Measurements from ENCODE around the gene WDR90. TPM values are rescaled to one million over a fixed set of nuclear protein-coding genes. Genes with fewer than 3 reads are reported as not detected.

WDR90 gene
- polyA plus RNA-seq, 1 donor from 2014 or later, result 32.1 TPM

GRCh38 chr16:666572-666971 is 17.4 kb downstream of the WDR90 start:
- Histone ChIP-seq H3K4me3 (ENCODE audit: low read length) (no peak overlapping the region), H2AFZ (ENCODE audit: low read depth, low read length) (no peak overlapping the region), H3K9me2 (ENCODE audit: insufficient read depth, low read length) (no peaks in the 10 kb centered on the region), H3K36me3 (ENCODE audit: insufficient read depth, low read length) (no peaks in the 10 kb centered on the region), H3K9ac (ENCODE audit: low read length) (no peak overlapping the region), H4K20me1 (ENCODE audit: insufficient read depth) (no peaks in the 10 kb centered on the region), H3F3A (ENCODE audit: insufficient read depth, low read length, poor library complexity, severe bottlenecking) (no peaks in the 10 kb centered on the region), H3K79me2 (replicated peaks; ENCODE audit: insufficient read depth, low read length) (peaks cover 9% of the 10 kb centered on the region), H3K4me2 (ENCODE audit: low read length) (no peak overlapping the region), H3K27ac (ENCODE audit: low read length) (no peak overlapping the region), H3K27me3 (ENCODE audit: insufficient read depth, low read depth, low read length) (no peaks in the 10 kb centered on the region), H3K9me3 (ENCODE audit: low read length) (no peaks in the 10 kb centered on the region)
- no peak for TF ChIP-seq SMC3 (conservative IDR thresholded peaks at IDR 0.05; ENCODE audit: poor library complexity)
- TF ChIP-seq CTCF (IDR thresholded peaks at IDR 0.05; ENCODE audit: poor library complexity, severe bottlenecking), result no peak
- no peak for TF ChIP-seq EZH2 (IDR thresholded peaks at IDR 0.05; ENCODE audit: borderline replicate concordance, insufficient read depth, low read length, poor library complexity, severe bottlenecking)
- no peak for TF ChIP-seq RAD21 (conservative IDR thresholded peaks at IDR 0.05)
- no peak for TF ChIP-seq EP300 (conservative IDR thresholded peaks at IDR 0.05; ENCODE audit: poor library complexity, severe bottlenecking)
- TF ChIP-seq TAF1 (IDR thresholded peaks at IDR 0.05; ENCODE audit: low read depth), result no peak
- no peak for TF ChIP-seq MXI1 (conservative IDR thresholded peaks at IDR 0.05; ENCODE audit: poor library complexity, severe bottlenecking)
- no peak for TF ChIP-seq POLR2AphosphoS5 (IDR thresholded peaks at IDR 0.05)
- TF ChIP-seq REST (IDR thresholded peaks at IDR 0.05; ENCODE audit: borderline replicate concordance), result no peak

- peak overlapping the region; percentile 37 for H3K9ac ChIP-seq (ENCODE audit: low read length)
- no peak overlapping the region for H2AFZ ChIP-seq (ENCODE audit: low read depth, low read length)
- H3K36me3 ChIP-seq (ENCODE audit: insufficient read depth, low read length), result no peaks in the 10 kb centered on the region
- no peaks in the 10 kb centered on the region for H3K9me2 ChIP-seq (ENCODE audit: insufficient read depth, low read length)
- H3K27me3 ChIP-seq (ENCODE audit: insufficient read depth, low read depth, low read length), result no peaks in the 10 kb centered on the region
- peak overlapping the region; percentile 98 for H3K4me3 ChIP-seq (ENCODE audit: low read length)
- peaks cover 9% of the 10 kb centered on the region for H3K79me2 ChIP-seq (replicated peaks; ENCODE audit: insufficient read depth, low read length)
- no peaks in the 10 kb centered on the region for H4K20me1 ChIP-seq (ENCODE audit: insufficient read depth)
- no peak overlapping the region for H3K27ac ChIP-seq (ENCODE audit: low read length)
- no peak for TF ChIP-seq RAD21 (conservative IDR thresholded peaks at IDR 0.05)
- TF ChIP-seq TAF1 (IDR thresholded peaks at IDR 0.05; ENCODE audit: low read depth), result no peak
- TF ChIP-seq POLR2AphosphoS5 (IDR thresholded peaks at IDR 0.05), result no peak
- no peak for TF ChIP-seq EZH2 (IDR thresholded peaks at IDR 0.05; ENCODE audit: borderline replicate concordance, insufficient read depth, low read length, poor library complexity, severe bottlenecking)
- no peak for TF ChIP-seq SMC3 (conservative IDR thresholded peaks at IDR 0.05; ENCODE audit: poor library complexity)
- TF ChIP-seq MXI1 (conservative IDR thresholded peaks at IDR 0.05; ENCODE audit: poor library complexity, severe bottlenecking), result no peak
- no peak for TF ChIP-seq REST (IDR thresholded peaks at IDR 0.05; ENCODE audit: borderline replicate concordance)
- TF ChIP-seq CTCF (IDR thresholded peaks at IDR 0.05; ENCODE audit: poor library complexity, severe bottlenecking), result no peak
- no peak for TF ChIP-seq EP300 (conservative IDR thresholded peaks at IDR 0.05; ENCODE audit: poor library complexity, severe bottlenecking)
- H3K4me2 ChIP-seq (ENCODE audit: low read length), result no peak overlapping the region
- H3F3A ChIP-seq (ENCODE audit: insufficient read depth, low read length, poor library complexity, severe bottlenecking), result no peaks in the 10 kb centered on the region
- no peaks in the 10 kb centered on the region for H3K9me3 ChIP-seq (ENCODE audit: low read length)
Measured at GRCh38 chr16:667113-667779, 18.1 kb downstream of the WDR90 start.

Data from neural cell (in vitro differentiated cells).